RKO (cell line): ENCODE results near the gene ATP8A1.

ENCODE experiments used
- DNase-seq: peaks from one replicate; pipeline ENCODE4 v3.0.0-alpha.2; 2016; ENCODE audit warnings: low spot score

The ATP8A1 gene

GRCh38 chr4:42361456-42361855, 295.4 kb downstream of the ATP8A1 start:
- DNase-seq = no peak

DNA sequence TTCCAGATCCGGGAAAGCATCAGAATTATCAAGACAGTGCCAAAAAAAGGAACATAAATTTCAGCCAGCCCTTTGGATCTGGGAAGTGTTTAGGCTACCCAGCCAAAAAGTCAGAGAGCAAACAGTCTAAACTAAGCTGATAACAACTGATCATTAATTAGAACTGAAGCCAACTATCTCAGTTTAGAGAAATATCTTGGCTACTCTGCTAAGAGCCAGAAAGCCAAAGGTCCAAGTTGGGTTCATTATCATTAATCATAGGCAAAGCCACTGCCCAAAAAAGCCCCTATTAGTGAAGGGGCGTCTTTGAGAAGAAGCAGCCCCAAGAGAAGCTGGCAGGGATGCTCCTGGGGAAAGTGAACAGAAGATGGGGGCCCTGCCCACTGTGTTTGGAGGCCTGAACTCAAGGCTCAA, 296.6 kb downstream of the ATP8A1 start:
- no peak for DNase-seq

GRCh38 chr4:42359711-42360110, 297.2 kb downstream of the ATP8A1 start:
- DNase-seq = no peak
